Neural crest cell (in vitro differentiated cells): ENCODE measurements around the gene PPIB. TPM values are rescaled to one million over a fixed set of nuclear protein-coding genes. Genes with fewer than 3 reads are reported as not detected.

Experiments used
- DNase-seq: peaks from one replicate; pipeline ENCODE4 v3.0.0; 2021; ENCODE audit warnings: low read depth, mixed read lengths, low spot score
- H3K27ac Mint-ChIP-seq: one replicate; pipeline ENCODE4 v1.8.0; 2021; ENCODE audit warnings: mild to moderate bottlenecking, mixed read lengths; ENCODE audit not compliant: unreplicated experiment
- H3K27me3 Mint-ChIP-seq: 2 replicates; pipeline ENCODE4 v1.8.0; 2021; ENCODE audit warnings: low read depth, mild to moderate bottlenecking, mixed read lengths
- H3K36me3 Mint-ChIP-seq: 2 replicates; pipeline ENCODE4 v1.8.0; 2021; ENCODE audit warnings: low read depth, mild to moderate bottlenecking, mixed read lengths
- H3K4me1 Mint-ChIP-seq: 2 replicates; pipeline ENCODE4 v1.8.0; 2021; ENCODE audit warnings: mixed read lengths
- H3K4me3 Mint-ChIP-seq: one replicate; pipeline ENCODE4 v1.8.0; 2021; ENCODE audit warnings: mild to moderate bottlenecking, mixed read lengths
- H3K9me3 Mint-ChIP-seq: 2 replicates; pipeline ENCODE4 v1.8.0; 2021; ENCODE audit warnings: mixed read lengths
- total RNA-seq: library from RNA; stranded (reverse); gene quantifications from 2 replicates; pipeline ENCODE4 v1.2.1, GENCODE V29; 2021
- TF ChIP-seq, protein P1 (sequence below): fragments of 200-600 bp; sonication (generic); conservative IDR thresholded peaks from 2 replicates; pipeline ENCODE4 v1.5.0; 2021; ENCODE audit warnings: antibody characterized with exemption, mild to moderate bottlenecking

The PPIB gene
- total RNA-seq, 1 donor from 2014 or later = 406 TPM

DNA sequence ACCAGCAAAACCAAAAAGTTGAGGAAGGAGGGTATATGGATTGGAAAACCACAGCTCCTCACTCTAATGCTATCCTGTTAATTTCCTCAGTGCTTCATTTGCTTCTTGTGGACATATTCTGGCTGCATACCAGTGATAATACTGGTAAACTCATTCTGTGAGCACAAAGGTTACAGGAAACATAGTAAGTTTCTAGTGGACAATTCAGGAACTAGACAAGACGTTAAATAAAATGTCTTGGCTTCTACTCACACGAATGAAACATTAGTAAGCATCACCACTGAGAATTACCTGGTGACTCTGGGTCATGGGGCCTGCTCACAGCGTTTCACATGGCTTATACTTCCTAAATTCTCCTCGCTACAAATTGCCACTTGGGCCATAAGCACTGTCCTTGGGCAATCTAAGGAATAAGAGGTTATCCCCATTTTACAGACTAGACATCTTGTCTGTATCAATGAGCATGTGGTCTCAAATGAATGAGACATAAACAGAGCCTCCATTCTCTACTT is 20.1 kb upstream of the PPIB start:
- no peak overlapping the region for H3K4me3 Mint-ChIP-seq
- peaks cover 17% of the 10 kb centered on the region for H3K4me1 Mint-ChIP-seq
- DNase-seq = no peak
- TF ChIP-seq, protein P1, sequence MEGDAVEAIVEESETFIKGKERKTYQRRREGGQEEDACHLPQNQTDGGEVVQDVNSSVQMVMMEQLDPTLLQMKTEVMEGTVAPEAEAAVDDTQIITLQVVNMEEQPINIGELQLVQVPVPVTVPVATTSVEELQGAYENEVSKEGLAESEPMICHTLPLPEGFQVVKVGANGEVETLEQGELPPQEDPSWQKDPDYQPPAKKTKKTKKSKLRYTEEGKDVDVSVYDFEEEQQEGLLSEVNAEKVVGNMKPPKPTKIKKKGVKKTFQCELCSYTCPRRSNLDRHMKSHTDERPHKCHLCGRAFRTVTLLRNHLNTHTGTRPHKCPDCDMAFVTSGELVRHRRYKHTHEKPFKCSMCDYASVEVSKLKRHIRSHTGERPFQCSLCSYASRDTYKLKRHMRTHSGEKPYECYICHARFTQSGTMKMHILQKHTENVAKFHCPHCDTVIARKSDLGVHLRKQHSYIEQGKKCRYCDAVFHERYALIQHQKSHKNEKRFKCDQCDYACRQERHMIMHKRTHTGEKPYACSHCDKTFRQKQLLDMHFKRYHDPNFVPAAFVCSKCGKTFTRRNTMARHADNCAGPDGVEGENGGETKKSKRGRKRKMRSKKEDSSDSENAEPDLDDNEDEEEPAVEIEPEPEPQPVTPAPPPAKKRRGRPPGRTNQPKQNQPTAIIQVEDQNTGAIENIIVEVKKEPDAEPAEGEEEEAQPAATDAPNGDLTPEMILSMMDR = no peak
- no peaks in the 10 kb centered on the region for H3K36me3 Mint-ChIP-seq
- no peaks in the 10 kb centered on the region for H3K27me3 Mint-ChIP-seq
- H3K9me3 Mint-ChIP-seq = no peaks in the 10 kb centered on the region
- H3K27ac Mint-ChIP-seq = no peak overlapping the region

DNA sequence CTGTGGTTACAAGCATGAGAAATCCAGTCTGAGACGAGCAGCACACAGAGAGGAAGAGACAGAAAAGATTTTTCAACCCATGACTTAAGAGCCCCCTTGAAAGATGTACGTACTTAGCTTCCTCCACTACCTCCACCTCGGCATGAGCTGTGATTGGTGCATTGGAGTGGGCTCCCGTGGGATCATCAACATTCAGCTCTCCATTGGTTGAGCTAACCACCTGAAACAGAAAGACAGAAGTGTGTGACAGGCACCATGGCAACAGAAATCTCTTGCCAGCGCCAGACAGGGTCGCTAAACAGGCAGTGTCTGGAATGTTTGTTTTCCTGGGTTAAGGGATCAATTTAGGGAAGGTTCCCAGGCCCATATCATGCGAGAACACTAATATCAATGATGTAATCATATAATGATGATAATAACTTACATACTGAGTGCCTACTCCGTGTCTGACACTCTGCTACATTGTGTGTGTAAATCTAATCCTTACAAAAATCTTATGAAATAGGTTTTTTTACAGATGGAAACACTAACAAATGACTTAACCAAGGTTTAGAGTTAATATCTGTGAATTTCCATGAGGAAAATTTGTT is 17.5 kb upstream of the PPIB start:
- Mint-ChIP-seq H3K27ac (no peak overlapping the region), H3K9me3 (no peaks in the 10 kb centered on the region), H3K27me3 (no peaks in the 10 kb centered on the region), H3K36me3 (no peaks in the 10 kb centered on the region), H3K4me1 (peaks cover 17% of the 10 kb centered on the region), H3K4me3 (no peak overlapping the region)
- DNase-seq = no peak
- TF ChIP-seq, protein P1 = no peak

DNA sequence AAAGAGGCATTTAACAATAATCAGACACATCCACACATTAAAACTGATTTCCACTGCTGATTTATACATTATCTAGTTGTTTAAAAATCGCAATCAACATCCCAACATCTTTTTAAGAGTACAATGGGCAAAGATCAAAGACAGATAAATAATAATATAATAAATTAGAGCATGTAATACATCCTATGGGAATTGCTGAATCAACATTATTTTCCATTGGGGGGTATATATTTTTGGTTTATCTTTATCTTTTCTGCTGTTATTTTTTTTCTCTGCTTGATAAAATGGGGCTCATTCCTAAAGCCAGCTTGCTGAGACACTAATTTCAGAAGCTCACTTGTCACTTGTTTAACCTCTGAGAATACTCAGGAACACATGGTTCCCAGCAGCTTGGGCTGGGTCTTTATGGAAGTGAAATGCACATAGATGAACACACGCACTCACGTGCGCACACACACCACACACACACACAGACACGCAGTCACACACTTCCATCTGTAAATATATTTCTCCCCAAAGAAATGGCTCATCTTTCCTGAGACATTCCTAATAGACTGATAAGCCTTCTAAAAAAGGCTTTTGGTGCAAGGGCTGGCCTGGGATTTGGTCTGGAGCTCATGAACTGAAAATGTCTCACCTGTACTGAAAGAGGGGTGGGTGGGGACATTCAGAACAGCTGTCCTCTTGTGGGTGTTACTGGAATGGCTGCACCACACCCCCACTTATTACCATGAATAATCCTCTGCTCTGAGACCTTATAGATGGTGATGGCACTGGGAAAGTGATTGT is 3.5 kb upstream of the PPIB start:
- H3K27ac Mint-ChIP-seq = no peak overlapping the region
- TF ChIP-seq, protein P1 = no peak
- H3K4me1 Mint-ChIP-seq = peaks cover 25% of the 10 kb centered on the region
- H3K9me3 Mint-ChIP-seq = no peaks in the 10 kb centered on the region
- H3K27me3 Mint-ChIP-seq = no peaks in the 10 kb centered on the region
- no peak overlapping the region for H3K4me3 Mint-ChIP-seq
- H3K36me3 Mint-ChIP-seq = peaks cover 7% of the 10 kb centered on the region
- DNase-seq = no peak

DNA sequence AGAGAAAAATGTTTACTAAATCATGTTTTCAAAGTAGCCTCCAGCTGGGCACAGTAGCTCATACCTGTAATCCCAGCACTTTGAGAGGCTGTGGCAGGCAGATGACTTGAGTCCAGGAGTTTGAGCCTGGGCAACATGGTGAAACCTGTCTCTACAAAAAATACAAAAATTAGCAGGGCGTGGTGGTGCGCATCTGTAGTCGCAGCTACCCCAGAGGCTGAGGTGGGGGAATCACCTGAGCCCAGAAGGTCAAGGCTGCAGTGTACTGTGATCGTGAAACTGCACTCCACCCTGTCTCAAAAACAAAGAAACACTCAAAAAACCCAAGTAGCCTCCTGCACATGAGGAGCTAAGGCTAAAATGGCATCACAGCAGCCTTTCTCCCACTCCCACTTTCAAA is 1.6 kb upstream of the PPIB start:
- H3K4me1 Mint-ChIP-seq = peaks cover 34% of the 10 kb centered on the region
- H3K27ac Mint-ChIP-seq = no peak overlapping the region
- H3K4me3 Mint-ChIP-seq = peak overlapping the region; percentile 81
- no peak for DNase-seq
- TF ChIP-seq, protein P1 = no peak
- no peaks in the 10 kb centered on the region for H3K9me3 Mint-ChIP-seq
- peaks cover 10% of the 10 kb centered on the region for H3K36me3 Mint-ChIP-seq
- no peaks in the 10 kb centered on the region for H3K27me3 Mint-ChIP-seq

DNA sequence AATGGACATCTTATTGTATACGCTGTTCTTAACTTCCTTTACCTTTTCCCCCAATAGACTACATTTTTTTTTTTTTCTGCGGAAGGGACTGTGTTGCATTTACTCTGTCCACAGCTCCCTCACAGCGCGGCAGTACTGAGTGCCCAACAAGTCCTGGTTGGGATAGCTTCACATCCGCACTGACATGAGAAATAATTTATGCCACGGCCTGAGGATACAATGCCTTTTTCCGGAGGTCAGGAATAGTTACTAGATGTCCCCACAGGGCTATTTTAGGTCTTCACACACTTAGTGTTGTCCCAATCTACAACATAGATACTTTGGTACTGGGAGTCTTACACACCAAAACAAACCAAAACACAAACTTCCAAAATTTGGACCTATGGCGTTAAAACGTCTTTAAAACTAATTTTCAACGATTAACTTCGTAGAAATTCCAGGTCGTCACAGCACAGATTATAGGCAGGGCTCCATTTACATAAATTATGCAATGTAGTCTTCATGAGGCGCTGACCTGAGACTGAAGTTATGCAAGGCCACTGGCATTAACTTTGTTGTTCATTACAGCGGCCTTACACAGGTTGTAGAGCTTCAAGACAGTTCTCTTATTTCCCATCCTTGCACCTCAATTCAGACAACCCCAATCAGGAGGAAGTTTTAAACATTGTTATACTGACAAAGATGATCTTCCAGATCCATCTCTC is 989 bp upstream of the PPIB start:
- H3K27me3 Mint-ChIP-seq = no peaks in the 10 kb centered on the region
- H3K27ac Mint-ChIP-seq = peak overlapping the region; percentile 64
- peak overlapping the region; percentile 81 for H3K4me3 Mint-ChIP-seq
- no peaks in the 10 kb centered on the region for H3K9me3 Mint-ChIP-seq
- DNase-seq = no peak
- peaks cover 11% of the 10 kb centered on the region for H3K36me3 Mint-ChIP-seq
- H3K4me1 Mint-ChIP-seq = peaks cover 37% of the 10 kb centered on the region
- TF ChIP-seq, protein P1 = no peak
